C4-2B (cell line): Measurements from ENCODE around the gene PTPN5.

ENCODE experiments used
- CTCF ChIP-seq: fragments of 450-650 bp; conservative IDR thresholded peaks from 2 replicates; pipeline ENCODE4 v1.5.1; 2017; ENCODE audit warnings: mild to moderate bottlenecking
- ZFX ChIP-seq: fragments of 450-650 bp; IDR thresholded peaks from 2 replicates; pipeline ENCODE4 v1.6.1; 2017

GRCh38 chr11:18791969-18792628, 501 bp upstream of the PTPN5 start:
- TF ChIP-seq CTCF, result no peak
- no peak for TF ChIP-seq ZFX
